Sigmoid colon (tissue), 4 donors: ENCODE measurements around the gene DNMT3B.

Experiments used
- CTCF ChIP-seq, 4 experiments: fragments of 450-650 bp in 3 of 4; fragments of 200-600 bp in 1 of 4; IDR thresholded peaks; one replicate each; pipeline ENCODE4 v1.5.1; 2016 to 2019; ENCODE audit warnings: antibody characterized with exemption in 4 of 4, mild to moderate bottlenecking in 3 of 4, moderate library complexity in 2 of 4
- POLR2AphosphoS5 ChIP-seq, 4 donors: sonication (generic); formaldehyde crosslinking; IDR thresholded peaks; one replicate each; pipeline ENCODE4 v1.6.1; 2017; ENCODE audit warnings: antibody characterized with exemption in 4 of 4

DNA sequence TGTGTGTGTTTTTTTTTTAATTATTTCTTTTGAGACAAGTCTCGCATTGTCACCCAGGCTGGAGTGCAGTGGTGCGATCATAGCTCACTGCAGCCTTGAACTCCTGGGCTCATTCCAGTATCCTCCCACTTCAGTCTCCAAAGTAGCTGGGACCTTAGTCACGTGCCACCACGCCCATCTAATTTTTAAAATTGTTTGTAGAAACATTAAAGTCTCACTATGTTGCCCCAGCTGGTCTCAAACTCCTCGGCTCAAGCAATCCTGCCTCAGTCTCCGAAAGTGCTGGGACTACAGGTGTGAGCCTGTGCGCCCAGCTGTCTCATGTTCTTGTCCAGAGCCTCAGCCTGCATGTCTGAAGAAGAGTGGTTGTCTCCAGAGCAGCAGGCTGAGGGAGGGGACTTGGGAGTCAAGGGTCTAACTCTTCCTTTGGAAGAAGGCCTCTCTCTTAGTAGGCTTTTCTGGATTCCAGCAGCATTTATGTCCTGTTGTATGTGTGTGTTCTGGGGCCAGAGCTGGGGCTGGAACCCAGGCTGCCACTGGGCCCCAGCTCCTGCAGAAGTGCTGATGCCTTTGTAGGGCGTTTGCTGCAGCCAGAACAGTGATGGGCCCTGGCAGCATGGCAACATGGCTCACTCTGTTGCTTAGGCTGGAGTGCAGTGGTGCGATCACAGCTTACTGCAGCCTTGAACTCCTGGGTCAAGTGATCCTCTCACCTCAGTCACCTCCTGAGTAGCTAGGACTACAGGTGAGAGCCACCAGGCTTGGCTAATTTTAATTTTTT, 5.4 kb downstream of the DNMT3B start:
- TF ChIP-seq CTCF (IDR thresholded peaks at IDR 0.05) (no peak), POLR2AphosphoS5 (IDR thresholded peaks at IDR 0.05) (no peak)
